Measurements from ENCODE around the gene NCAPD3.
"Not testable (repeated sequence)": the region's sequence is repeated elsewhere in the genome, so short reads cannot be mapped to it uniquely, and the experiment has no call there.

Gene NCAPD3, protein sequence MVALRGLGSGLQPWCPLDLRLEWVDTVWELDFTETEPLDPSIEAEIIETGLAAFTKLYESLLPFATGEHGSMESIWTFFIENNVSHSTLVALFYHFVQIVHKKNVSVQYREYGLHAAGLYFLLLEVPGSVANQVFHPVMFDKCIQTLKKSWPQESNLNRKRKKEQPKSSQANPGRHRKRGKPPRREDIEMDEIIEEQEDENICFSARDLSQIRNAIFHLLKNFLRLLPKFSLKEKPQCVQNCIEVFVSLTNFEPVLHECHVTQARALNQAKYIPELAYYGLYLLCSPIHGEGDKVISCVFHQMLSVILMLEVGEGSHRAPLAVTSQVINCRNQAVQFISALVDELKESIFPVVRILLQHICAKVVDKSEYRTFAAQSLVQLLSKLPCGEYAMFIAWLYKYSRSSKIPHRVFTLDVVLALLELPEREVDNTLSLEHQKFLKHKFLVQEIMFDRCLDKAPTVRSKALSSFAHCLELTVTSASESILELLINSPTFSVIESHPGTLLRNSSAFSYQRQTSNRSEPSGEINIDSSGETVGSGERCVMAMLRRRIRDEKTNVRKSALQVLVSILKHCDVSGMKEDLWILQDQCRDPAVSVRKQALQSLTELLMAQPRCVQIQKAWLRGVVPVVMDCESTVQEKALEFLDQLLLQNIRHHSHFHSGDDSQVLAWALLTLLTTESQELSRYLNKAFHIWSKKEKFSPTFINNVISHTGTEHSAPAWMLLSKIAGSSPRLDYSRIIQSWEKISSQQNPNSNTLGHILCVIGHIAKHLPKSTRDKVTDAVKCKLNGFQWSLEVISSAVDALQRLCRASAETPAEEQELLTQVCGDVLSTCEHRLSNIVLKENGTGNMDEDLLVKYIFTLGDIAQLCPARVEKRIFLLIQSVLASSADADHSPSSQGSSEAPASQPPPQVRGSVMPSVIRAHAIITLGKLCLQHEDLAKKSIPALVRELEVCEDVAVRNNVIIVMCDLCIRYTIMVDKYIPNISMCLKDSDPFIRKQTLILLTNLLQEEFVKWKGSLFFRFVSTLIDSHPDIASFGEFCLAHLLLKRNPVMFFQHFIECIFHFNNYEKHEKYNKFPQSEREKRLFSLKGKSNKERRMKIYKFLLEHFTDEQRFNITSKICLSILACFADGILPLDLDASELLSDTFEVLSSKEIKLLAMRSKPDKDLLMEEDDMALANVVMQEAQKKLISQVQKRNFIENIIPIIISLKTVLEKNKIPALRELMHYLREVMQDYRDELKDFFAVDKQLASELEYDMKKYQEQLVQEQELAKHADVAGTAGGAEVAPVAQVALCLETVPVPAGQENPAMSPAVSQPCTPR (N-terminal part only)

DNA sequence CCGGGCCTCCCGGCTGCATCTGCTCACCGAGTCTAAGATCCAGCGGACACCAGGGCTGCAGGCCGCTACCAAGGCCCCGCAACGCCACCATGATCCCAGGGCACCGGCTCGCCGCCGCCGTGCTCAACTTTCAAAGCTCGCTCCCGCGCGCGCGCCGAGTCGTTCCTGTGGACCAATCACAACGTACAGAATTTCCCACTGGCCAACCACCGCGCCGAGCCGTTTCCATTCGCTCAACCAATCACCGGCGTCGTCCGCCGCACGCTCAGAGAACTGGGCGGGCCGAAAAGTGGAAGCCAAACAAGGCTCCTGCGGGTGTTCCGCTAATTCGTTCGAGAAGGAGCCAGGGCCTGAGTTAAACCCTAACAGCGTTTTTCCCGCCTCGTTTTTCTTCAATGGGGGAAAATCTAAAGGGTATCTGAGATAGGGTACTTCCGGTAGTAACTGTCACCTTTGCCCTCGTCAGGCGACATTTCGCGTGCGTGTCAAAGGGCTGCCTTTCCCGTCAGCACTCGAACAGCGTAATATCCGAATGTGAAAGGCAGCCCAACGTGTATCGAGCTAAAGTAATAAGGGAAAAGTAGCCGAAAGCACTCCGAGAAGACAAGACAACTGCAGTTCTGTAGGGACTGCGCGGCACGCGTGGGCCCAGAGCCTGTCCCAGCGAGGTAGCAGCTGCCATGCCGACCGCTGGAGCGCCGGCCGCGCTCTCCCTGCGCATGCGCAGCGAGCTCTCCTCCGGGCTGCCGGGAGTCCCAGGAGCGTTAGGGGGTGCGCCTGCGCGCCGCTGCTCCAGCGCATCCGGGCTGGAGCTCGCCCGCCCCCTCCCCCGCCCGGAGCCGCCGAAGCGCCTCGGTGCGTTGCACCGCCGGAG lies at the start of gene NCAPD3, which contains the start of gene VPS26B:
Gene NCAPD3, minus strand, starts transcription at position 132 of the 874 bp plus-strand sequence. Its CDS starts 41 bp downstream, at position 91.
Gene VPS26B, plus strand, starts transcription at position 836 of the 874 bp plus-strand sequence. CDS start 452 bp downstream, outside the sequence.
- DNase-seq = peak; percentile 95 to 96

DNA sequence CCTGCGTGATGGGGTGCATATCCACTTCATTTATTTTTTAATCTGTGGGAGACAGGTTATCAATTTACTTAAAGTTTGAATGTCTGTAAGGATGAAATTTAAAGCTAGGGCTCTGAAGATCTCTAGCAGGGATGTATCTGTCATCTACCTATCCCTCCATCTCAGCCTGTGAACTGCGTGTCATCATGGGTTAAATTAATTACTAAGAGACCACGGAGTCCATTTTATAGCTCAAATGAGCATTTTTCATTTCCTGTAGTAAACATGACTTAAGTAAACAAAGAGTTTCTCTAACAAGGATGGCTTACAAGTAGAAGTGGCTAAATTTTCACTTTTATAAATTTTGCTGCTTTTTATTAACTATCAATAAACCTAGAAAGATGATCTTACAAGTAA lies 49.5 kb upstream of the NCAPD3 start:
- DNase-seq = no peak

DNA sequence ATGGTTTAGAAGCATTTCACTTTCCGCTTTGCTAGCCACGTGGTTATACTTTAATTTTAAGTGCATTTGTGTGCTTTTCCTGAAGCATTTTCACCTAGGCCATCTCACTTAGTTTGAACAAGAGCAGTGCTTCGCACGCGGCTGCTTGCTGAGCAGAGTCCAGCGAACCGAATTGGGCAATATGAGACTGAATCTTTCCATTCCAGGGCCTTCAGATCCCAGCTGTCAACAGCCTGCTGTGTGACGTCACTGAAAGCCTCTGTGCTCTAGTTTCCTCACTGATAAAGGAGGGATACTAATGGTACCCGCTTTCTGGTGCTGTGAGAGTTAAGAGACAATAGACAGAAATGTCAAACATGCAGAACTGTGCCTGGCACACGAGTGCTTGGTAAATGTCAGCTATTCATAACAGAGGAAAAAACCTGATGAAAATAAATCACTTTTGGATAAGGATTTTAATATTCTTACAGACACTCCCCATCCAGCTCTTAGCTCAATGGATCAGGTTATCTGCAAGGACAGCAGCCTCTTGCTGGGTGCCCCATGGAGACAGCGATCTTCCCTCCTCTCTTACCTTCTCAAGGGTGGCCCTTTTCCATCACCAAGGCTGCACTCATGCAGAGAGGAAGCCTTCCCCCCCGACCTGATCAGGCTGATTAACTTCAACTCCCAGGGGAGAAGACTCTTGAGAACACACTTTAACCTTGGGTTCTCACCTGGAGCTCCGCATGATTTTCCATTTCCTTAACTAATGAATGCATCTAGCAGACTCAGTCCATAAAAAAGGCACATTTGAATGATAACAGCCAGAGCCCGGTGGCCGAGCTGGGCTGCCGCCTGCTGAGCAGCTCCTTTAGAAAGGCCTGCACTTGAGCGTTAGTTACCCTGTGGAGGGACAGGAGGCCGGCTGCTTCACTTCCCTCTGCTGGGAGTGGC lies 48.9 kb upstream of the NCAPD3 start:
- DNase-seq = no peak

DNA sequence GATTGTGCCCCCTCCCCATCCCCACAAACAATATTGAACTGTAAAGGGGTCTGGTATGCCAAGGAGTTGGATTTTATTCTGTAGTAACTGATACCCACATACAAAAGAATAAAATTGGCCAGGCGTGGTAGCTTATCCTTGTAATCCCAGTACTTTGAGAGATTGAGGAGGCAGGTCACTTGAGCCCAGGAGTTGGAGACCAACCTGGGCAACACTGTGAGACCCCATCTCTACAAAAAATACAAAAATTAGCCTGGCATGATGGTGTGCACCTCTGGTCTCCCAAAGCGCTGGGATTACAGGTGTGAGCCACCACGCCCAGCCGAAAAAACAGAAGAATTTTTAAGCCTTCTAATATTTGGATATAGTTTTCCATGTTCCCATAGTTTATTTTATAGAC lies 48.2 kb upstream of the NCAPD3 start:
- DNase-seq = no peak

DNA sequence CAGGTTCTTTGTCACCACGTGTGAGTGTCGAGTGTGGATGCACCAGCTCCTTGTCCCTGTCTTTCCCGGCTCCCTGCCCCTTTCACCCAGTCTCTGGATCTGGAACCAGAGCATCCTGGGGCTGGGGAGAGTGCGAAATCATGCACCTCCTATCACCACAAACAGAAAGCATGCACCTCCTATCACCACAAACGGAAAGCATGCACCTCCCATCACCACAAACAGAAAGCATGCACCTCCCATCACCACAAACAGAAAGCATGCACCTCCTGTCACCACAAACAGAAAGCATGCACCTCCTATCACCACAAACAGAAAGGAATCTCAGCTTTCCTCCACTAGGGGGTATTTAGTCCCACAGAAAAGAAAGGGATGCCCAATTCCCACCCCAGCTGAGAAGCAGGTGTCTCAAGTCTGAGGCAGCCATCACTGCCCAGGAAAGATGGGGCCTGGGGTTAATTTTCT lies 46.5 kb upstream of the NCAPD3 start:
- peak in 1 of 2 donors; percentile 61 for DNase-seq

DNA sequence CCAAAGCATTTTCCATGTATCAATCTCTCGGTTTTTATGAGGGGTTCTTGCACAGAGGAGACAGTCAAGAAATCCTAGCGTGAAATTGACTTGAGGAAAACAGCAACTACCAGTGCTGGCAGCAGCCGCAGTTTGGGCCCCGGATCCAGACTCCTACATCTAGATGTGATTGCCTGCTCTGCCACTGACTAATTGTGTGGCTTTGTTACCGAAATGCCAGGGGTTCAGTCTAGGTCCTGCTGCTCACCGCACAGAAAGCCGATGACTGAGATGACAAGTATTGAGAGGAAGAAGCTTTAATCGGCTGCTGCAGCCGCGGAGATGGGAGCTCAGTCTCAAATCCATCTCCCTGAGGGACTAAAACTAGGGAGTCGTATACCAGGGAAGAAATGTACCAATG lies 44.2 kb upstream of the NCAPD3 start:
- no peak for DNase-seq

DNA sequence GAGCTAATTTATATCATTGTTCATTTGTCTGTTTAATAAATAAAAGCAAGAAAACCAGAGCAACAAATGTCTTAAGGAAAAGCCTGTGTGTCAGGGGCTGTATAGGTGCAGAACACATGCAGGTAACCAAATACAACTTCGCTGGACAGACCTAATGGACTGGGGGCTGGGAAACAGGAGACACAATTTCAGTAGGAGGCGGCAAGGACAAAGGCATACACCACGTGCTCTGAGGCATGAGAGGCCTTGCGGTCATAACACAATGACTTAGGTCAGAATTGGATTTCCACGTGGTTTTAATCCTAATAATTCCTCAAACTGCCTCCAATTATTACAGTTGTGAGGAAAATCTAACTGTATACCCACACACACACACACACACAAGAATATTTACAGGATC lies 43.7 kb upstream of the NCAPD3 start:
- DNase-seq = no peak

DNA sequence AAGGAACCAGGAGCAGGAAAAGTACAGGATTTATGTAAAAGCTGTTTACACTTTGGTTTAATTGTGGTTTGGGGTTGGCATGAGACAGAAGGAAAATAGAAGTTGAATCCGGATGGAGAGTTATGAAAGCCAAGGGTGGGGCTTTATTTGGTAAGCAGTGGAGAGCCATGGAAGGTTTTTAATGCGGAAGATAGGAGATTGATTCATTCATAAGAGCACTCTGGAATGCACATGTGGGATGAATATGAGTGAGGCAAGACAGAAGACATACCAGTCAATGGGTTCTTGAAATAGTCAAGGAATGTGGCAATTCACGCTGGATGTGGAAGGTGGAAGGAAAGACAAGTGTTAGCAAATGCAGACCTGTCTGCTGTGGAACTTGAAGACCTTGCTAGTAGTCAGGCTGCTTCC lies 43.1 kb upstream of the NCAPD3 start:
- no peak for DNase-seq

DNA sequence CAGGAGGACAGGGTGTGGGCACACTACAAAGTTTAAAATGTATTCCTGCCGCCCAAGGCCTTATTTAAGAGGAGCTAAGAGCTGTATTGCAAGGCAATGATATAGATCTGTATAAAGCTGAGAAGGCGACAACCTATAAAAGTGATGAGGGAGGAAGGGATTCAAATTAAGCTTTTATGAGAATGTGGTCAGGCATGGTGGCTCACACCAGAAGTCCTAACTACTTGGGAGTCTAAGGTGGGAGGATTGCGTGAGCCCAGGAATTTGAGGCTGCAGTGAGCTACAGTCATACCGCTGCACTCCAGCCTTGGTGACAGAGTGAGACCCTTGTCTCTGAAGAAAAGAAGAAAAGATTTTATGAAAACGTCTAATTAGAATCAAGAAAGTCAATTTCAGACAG lies 42.7 kb upstream of the NCAPD3 start:
- DNase-seq = no peak

DNA sequence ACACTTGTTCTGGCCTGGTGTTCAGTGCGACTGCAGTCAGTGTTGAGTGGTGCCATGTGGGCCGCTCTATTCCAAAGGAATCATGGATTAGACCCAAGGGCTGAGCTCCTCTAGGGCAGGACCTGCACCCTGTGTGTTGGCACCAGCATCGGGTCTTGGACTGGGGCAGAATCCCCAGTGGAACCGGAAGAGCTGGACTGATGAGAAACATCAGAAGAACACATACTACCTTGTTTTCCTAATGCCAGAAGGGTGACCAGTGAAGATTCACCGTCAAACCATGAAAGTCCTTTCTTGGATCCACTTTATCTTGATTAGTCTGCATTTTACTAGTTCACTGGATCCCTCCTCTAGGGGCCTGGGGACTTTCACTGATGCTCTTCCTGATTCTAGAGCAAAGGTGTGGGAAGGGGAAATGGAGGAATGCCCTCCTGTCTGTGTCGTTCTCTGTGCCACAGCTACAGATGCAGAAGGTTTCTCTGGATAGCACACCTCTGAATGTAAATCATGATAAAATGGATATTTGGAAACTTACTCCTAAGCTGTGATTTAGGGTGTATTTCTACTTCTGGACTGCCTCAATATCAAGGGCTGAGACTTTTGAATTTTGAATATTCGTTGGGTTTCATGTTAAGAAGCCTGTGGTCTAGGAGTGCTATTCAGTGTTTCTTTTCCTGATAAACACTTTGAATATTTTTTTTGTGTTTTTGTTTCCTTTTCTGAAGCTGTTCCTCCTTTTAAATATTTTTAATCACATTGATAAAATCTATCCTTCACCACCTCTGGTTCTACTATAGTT lies 41.4 kb upstream of the NCAPD3 start:
- DNase-seq = no peak

DNA sequence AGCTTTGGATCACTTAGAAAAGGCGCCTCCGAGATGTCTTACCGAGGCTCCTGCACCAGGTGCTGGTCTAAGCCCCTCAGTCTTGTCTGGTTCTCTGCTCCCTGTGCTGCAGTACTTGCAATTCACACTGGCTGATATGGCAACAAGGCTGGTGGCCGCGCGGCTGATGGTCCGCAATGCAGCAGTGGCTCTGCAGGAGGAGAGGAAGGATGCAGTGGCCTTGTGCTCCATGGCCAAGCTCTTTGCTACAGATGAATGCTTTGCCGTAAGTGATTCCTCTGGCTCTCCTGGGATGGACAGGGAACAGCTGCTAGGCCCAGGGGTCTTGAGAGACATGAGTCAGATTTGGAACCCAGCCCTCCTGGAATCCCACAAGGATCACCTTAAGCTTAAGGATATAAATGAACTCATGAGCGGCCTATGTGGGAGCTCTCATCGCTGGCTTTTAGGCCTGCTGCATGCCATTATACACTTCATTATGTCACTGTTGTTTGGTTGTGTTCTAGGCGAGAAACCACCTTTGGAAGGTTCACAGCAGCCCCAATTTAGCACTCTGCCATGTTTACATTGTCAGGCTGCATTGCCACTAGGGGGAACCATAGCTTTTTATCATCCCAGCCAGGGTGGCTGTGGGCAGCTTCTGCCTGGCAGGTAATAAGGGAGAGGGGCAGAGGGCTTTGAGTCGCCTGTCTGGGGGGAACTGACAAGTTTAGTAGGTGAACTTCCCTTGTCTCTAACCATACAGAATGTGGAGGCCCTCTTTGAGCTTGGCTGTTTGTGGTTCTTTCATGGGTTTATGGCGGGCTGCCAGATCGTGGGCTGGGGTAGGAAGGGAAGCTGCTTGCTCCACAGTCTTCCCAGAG lies 38.1 kb upstream of the NCAPD3 start:
- DNase-seq = peak; percentile 22 to 60

DNA sequence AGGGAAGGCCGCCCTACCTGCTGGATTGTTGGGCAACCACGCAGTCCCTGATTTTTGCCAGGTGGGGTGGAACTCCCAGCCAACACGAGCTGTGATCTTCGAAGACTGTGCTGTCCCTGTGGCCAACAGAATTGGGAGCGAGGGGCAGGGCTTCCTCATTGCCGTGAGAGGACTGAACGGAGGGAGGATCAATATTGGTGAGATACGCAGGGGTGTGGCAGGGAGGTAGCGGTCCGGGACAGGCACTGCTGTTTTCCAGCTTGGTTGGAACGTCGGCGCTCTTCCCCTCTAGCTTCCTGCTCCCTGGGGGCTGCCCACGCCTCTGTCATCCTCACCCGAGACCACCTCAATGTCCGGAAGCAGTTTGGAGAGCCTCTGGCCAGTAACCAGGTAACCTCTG lies 37.2 kb upstream of the NCAPD3 start:
- no peak for DNase-seq

DNA sequence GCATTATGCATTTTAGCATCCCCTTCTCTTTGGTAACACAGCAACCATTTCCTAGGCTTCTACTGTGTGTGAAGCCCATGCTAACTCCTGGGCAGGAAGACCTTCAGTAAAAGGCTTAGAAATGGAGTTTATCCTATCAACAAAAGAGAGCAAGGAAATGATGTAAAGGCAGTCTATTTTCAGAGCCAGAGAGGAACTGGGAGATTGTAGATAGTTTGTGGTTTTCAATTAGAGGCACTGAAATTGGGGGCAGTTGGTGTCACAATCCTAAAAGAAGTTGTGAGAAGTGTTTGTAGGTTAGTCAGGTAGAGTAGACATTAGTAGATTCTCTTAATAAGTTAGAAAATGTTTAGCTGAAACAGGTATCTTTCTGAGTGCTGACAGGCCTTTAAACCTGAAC lies 36.7 kb upstream of the NCAPD3 start:
- DNase-seq = no peak

DNA sequence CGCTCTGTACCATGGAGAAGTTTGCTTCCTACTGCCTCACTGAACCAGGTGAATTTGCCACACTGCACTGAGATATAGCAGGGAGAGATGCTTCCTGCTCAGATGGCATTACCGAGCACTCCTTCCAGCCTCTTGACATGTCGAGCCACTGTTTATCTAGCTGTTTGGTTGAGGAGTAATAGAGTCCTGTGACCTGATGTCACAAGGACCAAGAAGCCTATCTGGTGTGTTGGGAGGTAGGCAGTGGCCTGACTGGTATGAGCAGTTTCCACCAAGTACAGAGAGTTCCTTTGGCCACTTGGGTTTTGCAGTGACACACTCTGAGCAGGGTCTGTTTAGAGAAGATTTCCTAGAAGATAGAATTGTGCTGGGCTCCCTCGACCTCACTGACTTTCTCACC lies 34.8 kb upstream of the NCAPD3 start:
- DNase-seq = no peak

DNA sequence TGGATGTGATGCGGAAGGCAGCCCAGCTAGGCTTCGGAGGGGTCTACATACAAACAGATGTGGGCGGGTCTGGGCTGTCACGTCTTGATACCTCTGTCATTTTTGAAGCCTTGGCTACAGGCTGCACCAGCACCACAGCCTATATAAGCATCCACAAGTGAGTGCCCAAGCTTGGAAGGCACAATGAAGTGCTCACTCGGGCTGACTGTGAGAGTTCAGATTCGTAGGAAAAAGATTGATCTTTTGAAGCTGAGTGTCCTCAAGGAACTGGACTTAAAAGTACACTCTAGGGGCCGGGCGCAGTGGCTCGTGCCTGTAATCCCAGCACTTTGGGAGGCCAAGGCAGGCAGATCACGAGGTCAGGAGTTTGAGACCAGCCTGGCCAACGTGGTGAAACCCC lies 33.3 kb upstream of the NCAPD3 start:
- no peak for DNase-seq

DNA sequence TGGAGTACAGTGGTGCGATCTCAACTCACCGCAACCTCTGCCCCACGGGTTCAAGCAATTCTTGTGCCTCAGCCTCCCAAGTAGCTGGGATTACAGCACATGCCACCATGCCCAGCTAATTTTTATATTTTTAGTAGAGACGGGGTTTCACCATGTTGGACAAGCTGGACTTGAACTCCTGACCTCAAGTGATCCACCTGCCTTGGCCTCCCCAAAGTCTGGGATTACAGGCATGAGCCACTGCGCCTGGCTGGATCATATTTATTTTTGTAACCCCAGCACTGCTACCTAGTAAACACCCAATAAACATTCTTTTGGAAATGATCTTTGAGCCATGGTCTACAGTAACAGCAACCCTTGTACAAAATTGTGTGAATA lies 31.4 kb upstream of the NCAPD3 start:
- not testable (repeated sequence) for DNase-seq

DNA sequence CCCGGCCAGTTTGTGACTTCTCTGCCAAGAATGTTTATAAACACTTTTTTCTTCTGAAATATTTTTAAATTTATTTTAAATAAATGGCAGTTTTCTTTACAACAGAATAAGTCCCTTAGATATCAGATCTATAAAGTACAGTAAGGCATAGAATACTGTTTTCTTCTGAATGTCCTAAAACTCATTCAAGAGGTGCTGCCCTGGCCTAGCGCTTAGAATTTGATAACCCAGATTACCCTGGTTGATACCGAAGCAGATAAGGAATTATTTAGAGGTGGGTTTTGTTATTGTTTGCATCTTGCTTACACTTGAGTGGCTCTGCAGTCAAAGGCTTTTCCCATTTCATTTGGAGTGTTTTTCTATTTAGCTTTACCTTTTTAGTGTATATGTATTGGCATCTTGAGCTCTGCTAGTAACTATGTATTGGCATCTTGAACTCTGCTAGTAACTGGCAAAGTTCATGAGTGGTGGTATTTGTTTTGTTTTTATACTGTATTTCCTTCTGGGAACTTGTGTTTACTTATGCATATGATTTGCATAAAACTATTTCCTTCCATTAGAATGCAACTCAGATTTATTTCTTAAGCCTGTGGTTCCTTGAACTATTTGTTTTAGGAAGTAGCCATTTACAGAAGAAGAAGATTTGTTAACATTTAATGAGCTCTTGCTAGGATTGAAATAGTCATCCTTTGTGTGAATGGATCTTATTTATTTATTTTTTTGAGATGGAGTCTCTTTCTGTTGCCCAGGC lies 30.8 kb upstream of the NCAPD3 start:
- no peak for DNase-seq
